HG03575 (cell line): ENCODE results near the gene PRKACA.
"Not testable (repeated sequence)": the region's sequence is repeated elsewhere in the genome, so short reads cannot be mapped to it uniquely, and the experiment has no call there.

Source experiments
- ATAC-seq: cut with Tn5 transposase; IDR thresholded peaks from one replicate; pipeline ENCODE4 v1.9.1; 2021; ENCODE audit not compliant: unreplicated experiment, insufficient number of reproducible peaks, low FRiP score; ENCODE audit errors: extremely low read depth

PRKACA gene

DNA sequence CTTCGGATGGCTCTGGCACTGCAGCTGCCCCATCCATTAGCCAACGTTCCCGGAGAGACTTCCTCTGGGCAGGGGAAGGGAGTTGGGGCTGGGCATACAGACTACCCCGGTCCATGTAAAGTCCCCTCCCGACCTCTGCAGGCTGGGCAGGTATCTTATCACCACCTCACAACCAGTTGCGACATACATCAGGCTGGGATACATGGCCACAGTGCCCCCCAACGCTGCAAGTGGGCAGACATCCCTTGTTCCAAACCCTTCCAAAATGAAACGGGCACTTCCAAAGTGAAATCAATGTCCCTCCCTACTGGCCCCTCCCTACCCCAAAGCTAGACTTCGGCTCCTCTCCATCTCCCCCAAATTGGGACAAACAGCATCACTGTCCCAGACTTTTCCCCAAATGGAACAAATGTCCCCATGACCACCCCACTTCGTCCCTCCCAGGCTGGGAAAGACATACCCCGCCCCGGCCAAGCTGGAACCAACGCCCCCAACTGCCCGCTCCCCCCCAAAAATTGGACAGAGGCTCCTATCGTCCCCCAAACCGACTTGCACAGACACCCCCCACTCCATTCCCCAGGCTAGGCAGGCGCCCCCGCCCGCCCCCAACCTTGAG, 60.7 kb downstream of the PRKACA start:
- ATAC-seq, result no peak

DNA sequence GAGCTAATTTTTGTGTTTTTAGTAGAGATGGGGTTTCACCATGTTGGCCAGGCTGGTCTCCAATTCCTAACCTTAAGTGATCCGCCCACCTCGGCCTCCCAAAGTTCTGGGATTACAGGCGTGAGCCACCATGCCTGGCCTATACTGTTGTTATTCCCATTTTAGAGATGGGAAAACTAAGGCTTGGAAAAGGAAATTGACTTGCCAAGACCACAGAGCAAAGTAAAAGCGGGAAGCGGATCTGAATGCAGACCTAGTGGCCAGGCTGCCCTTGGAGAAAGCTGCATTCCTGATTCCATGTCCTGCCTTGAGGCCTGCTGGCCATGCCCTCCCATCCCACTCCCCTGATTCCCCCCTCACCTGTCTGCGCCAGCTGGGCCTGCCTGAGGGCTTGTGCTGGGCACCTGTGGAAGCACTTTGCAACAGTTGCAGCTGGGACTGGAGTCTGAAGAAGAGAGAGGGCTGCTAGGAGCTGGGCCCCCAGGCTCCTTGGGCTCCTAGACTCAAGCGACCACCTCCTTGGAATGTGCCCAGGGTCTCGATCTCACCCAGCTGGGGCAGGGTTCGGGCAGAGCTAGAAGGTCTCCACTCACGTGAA, 61.4 kb downstream of the PRKACA start:
- ATAC-seq, result no peak

DNA sequence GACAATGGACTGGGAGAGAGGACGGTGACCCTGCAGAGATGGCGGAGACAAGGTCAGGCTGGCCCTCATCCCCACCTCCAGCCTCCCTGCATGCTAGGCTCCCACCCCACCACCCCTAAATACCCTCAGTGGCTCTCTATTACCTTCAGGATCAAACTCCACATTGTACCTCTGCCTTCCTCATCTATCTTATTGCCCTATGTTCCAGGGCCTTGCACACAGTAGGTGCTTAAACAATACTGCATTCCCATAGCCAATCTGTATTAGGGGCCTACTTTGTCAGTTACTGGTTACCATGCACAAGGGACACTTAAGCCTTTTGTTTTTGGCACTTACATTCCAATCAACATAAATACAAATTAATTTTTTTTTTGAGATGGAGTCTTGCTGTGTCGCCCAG, 62.2 kb downstream of the PRKACA start:
- no peak for ATAC-seq

DNA sequence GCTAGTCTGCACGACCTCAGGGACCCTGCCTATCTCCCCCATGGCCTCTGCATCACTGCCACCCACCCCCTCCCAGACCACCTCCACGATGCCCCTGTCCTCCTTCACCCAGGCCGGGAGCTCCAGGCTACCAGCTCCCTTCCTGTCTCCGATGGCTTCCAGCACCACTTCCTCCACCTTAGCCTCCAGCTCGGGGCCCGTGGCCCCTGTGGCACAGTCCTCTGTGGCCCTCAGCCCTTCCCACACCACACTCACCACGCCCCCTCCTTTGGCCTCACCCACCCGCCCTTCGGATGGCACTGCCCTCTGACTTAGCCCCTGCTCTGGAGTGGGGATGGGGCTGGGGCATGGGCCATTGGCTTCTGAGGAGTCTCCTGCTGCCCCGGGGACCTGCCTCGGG, 62.8 kb downstream of the PRKACA start:
- no peak for ATAC-seq

DNA sequence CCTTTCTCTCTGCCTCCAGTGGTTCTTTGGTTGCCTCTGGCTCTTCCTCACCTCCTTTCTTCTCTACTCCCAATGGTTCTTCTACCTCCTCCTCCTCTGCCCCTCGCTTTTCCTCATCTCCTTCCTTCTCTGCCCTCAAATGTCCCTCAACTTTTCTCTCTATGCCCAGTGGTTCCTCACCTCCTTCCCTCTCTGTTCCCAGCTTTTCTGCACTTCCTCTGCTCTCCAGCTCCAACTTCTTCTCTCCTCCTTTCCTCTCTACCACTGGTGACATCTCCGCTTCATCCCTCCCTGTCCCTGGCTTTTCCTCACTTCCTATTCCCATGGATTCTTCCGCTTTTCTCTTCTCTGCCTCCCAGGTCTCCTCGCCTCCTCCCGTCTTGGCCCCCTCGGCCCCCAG, 63.5 kb downstream of the PRKACA start:
- no peak for ATAC-seq

DNA sequence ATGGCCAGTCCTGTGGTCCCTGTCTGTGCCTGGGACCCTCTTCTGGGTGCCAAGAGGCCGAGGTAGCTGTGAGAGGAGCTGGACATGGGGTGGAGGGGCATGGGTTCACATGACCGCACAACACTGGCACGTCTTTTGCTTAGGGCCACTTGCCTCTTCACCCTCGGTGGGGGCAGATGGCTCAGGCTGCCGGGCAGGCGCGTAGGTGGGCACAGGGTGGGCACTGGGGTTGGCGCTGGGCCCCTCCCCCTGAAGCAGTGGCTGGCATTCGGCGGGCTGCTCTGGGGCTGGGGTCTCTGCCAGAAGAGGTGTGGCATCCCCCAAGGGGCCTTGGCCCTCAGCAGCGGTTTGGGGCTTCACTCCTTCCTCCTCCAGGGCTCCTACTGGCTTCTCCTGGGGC, 64.1 kb downstream of the PRKACA start:
- no peak for ATAC-seq

DNA sequence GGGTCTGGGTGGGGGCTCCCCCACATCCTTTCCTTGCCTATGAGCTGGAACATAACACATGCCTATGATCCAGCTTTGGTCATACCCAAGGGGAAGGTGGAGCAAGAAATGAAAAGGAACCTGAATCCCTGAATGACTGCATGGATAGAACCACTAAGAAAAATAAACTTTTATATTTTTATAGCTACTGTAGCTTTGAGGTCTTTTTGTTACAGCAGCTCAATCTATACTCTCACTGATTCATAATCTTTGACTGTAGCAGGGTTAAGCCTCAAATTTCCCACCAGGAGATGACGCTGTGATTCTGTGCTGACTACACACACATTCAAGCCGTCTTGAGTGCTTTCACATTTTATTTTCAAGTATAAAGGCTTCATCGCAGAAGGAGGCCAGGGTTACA, 64.5 kb downstream of the PRKACA start:
- no peak for ATAC-seq

DNA sequence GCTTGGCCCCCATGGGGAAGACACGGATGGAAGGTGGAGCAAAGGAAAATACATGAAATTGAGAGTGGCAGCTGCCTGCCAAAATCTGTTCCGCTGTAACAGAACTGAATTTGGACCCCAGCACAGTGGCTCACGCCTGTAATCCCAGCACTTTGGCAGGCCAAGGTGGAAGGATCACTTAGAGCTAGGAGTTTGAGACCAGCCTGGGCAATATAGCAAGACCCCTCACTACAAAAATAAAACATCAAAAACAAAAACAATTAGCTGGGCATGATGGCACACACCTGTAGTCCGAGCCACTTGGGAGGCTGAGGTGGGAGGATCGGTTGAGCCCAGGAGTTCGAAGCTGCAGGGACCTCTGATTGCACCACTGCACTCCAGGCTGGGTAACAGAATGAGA, 65.1 kb downstream of the PRKACA start:
- no peak for ATAC-seq

DNA sequence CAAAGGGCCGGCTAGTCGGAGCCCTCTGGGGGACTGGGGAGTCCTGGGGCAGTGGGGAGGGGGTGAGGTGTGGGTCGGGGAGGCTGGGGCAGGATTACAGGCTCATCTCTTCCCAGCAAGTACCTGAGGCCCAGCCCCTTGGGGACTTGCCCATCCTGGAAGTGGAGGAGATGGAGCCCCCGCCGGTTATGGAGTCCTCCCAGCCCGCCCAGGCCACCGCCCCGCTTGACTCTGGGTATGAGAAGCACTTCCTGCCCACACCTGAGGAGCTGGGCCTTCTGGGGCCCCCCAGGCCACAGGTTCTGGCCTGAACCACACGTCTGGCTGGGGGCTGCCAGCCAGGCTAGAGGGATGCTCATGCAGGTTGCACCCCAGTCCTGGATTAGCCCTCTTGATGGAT, 65.6 kb downstream of the PRKACA start:
- ATAC-seq, result no peak

DNA sequence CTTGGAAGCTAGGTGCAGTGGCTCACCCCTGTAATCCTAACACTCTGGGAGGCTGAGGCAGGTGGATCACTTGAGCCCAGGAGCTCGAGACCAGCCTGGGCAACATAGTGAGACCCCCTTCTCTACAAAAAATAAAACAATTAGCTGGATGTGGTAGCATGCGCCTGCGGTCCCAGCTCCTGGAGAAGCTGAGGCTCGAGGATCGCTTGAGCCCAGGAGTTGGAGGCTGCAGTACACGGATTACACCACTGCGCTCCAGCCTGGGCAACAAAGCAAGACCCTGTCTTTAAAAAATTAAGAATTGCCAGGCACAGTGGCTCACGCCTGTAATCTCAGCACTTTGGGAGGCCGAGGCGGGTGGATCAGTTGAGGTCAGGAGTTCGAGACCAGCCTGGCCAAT, 66.6 kb downstream of the PRKACA start:
- ATAC-seq, result not testable (repeated sequence)

DNA sequence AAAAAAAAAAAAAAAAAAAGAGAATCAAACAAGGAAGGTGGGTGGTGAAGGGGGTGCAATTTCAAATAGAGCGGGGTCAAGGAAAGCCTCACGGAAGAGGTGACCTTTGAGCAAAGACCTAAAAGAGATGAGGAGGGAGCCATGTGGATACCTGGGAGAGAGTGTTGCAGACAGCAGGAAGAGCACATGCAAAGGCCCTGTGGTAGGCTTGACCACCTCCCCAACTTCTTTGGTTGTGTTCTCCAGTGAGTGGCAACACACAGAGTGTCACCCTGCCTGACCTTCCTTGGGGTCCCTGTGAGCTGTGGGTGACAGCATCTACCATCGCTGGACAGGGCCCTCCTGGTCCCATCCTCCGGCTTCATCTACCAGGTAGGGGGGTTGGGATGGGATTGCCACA, 67.0 kb downstream of the PRKACA start:
- no peak for ATAC-seq

DNA sequence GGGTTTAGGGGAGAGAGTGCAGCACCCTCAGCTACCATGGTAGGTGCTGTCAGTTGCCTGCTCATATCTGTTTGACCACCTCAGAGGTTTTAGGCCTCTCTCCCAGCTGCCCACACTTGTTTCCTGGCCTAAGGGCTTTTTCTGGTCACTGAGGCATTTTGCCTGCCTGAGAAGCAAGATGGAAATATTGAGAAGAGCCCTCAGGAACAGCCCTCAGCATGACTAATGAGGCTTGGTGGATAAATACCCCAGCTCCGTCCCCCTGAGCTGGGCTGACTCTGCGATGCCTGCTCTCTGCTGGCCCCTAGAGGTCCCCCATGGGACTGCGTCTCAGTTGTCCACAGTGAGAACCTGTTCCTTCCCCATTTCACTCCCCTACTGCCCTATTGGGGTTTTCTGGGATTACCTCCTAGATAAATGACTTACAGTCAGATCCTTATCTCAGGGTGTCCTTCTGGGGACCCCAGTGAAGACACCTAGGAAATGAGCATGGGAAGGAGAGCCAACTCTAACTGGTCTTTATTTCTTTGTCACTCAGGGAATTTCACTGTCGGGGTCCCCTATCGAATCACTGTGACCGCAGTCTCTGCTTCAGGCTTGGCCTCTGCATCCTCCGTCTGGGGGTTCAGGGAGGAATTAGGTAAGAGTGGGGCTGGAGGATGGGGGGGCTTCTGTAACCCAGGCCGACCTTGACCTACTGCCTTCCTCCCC, 69.0 kb downstream of the PRKACA start:
- no peak for ATAC-seq

DNA sequence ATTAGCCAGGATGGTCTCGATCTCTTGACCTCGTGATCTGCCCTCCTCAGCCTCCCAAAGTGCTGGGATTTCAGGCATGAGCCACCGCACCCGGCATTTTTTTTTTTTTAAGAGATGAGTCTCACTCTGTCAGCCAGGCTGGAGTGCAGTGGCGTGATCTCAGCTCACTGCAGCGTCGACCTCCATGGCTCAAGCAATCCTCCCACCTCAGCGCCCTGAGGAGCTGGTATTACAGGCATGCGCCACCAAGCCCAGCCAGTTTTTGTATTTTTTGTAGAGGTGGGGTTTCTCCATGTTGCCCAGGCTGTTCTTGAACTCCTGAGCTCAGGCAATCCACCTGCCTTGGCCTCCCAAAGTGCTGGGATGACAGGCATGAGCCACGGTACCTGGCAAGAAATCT, 69.7 kb downstream of the PRKACA start:
- not testable (repeated sequence) for ATAC-seq

DNA sequence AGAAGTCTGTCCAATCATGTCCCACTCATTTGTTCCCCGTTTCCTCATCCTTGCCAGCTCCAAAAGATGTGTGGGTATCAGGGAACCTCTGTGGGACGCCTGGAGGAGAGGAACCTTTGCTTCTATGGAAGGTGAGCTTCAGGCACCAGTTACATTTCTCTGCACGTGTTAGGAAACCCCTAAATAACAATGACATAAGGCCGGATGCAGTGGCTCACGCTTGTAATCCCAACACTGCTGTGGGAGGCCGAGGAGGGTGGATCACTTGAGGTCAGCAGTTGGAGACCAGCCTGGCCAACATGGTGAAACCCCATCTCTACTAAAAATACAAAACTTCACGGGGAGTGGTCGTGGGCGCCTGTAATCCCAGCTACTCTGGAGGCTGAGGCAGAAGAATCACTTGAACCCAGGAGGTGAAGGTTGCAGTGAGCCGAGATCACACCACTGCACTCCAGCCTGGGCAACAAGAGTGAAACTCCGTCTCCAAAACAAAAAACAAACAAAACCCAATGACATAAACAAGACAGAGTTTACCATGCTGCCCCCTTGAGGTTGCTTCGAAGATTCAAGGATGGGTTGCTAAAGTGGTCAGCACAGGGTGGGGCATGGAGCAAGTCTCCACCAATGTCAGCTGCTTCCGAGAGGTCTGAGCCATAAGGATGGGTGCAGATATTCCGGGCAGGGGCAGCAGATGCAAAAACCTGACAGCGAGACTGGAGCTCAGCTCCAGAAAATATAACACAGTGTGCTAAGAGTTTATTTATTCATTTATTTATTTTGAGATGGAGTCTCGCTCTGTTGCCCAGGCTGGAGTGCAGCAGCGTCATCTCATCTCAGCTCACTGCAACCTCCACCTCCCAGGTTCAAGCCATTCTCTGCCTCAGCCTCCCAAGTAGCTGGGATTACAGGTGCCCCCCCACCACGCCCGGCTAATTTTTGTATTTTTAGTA, 74.6 kb downstream of the PRKACA start:
- ATAC-seq, result not testable (repeated sequence)
